Trophoblast cell (in vitro differentiated cells and primary cell): ENCODE measurements around the gene MAGI2.
A peak's percentile ranks its signal among the peaks of the same experiment; 100 is the strongest.

ENCODE experiments used
- DNase-seq, 2 donors: peaks; one replicate each; pipeline ENCODE4 v3.0.0-alpha.2; 2016
- H2AFZ ChIP-seq: 2 replicates; pipeline ENCODE4 v1.6.1; 2013; ENCODE audit warnings: low read length, moderate library complexity, mild to moderate bottlenecking; ENCODE audit not compliant: insufficient read depth, poor library complexity
- H2AK5ac ChIP-seq: 2 replicates; pipeline ENCODE4 v1.6.1; 2013; ENCODE audit warnings: mild to moderate bottlenecking, low read length
- H2BK120ac ChIP-seq: 2 replicates; pipeline ENCODE4 v1.6.1; 2013; ENCODE audit warnings: low read length, mild to moderate bottlenecking, moderate library complexity; ENCODE audit not compliant: insufficient read depth, poor library complexity
- H2BK12ac ChIP-seq: 2 replicates; pipeline ENCODE4 v1.6.1; 2013; ENCODE audit warnings: mild to moderate bottlenecking, low read length, moderate library complexity
- H2BK5ac ChIP-seq: 2 replicates; pipeline ENCODE4 v1.6.1; 2013; ENCODE audit warnings: low read length, low read depth, moderate library complexity, mild to moderate bottlenecking; ENCODE audit not compliant: poor library complexity
- H3K14ac ChIP-seq: 2 replicates; pipeline ENCODE4 v1.6.1; 2013; ENCODE audit warnings: mild to moderate bottlenecking, low read length
- H3K18ac ChIP-seq: 2 replicates; pipeline ENCODE4 v1.6.1; 2013; ENCODE audit warnings: mild to moderate bottlenecking, low read length
- H3K23ac ChIP-seq: 2 replicates; pipeline ENCODE4 v1.6.1; 2013; ENCODE audit warnings: low read length
- H3K27ac ChIP-seq: 2 replicates; pipeline ENCODE4 v1.5.1; 2013; ENCODE audit warnings: low read depth, mild to moderate bottlenecking, inconsistent platforms, low read length, moderate library complexity
- H3K27me3 ChIP-seq: 2 replicates; pipeline ENCODE4 v1.6.1; 2013; ENCODE audit warnings: inconsistent platforms, mild to moderate bottlenecking, low read length, moderate library complexity; ENCODE audit not compliant: insufficient read depth
- H3K36me3 ChIP-seq, 2 experiments: 1 replicate in 1 of 2; 2 replicates in 1 of 2; pipeline ENCODE4 v1.6.1; 2013; ENCODE audit warnings: low read length in 2 of 2, mild to moderate bottlenecking in 2 of 2, moderate library complexity in 1 of 2; ENCODE audit not compliant: insufficient read depth in 2 of 2, control insufficient read depth in 1 of 2
- H3K4ac ChIP-seq: 2 replicates; pipeline ENCODE4 v1.6.1; 2013; ENCODE audit warnings: low read depth, mild to moderate bottlenecking, low read length, moderate library complexity
- H3K4me1 ChIP-seq, 2 experiments: 1 replicate in 1 of 2; 2 replicates in 1 of 2; pipeline ENCODE4 v1.6.1; 2013; ENCODE audit warnings: low read length in 2 of 2, mild to moderate bottlenecking in 2 of 2, moderate library complexity in 1 of 2; ENCODE audit not compliant: insufficient read depth in 2 of 2, control insufficient read depth in 1 of 2
- H3K4me2 ChIP-seq: 2 replicates; pipeline ENCODE4 v1.6.1; 2013; ENCODE audit warnings: inconsistent platforms, mild to moderate bottlenecking, low read length, moderate library complexity
- H3K4me3 ChIP-seq: 2 replicates; pipeline ENCODE4 v1.5.1; 2013; ENCODE audit warnings: mild to moderate bottlenecking, low read depth, low read length, inconsistent platforms
- H3K79me1 ChIP-seq: one replicate; pipeline ENCODE4 v1.6.1; 2013; ENCODE audit warnings: low read length
- H3K79me2 ChIP-seq: 2 replicates; pipeline ENCODE4 v1.6.1; 2013; ENCODE audit warnings: low read length, mild to moderate bottlenecking; ENCODE audit not compliant: control insufficient read depth, insufficient read depth, poor library complexity
- H3K9ac ChIP-seq: 2 replicates; pipeline ENCODE4 v1.6.1; 2013; ENCODE audit warnings: mild to moderate bottlenecking, low read length
- H3K9me3 ChIP-seq: 2 replicates; pipeline ENCODE4 v1.6.1; 2013; ENCODE audit warnings: low read depth, mild to moderate bottlenecking, control low read depth, inconsistent platforms, low read length; ENCODE audit not compliant: insufficient read depth
- H4K12ac ChIP-seq: 2 replicates; pipeline ENCODE4 v1.6.1; 2013; ENCODE audit warnings: low read depth, mild to moderate bottlenecking, low read length, moderate library complexity
- H4K8ac ChIP-seq: 2 replicates; pipeline ENCODE4 v1.6.1; 2013; ENCODE audit warnings: low read depth, mild to moderate bottlenecking, low read length, moderate library complexity
- H4K91ac ChIP-seq: one replicate; pipeline ENCODE4 v1.6.1; 2013; ENCODE audit warnings: low read depth, mild to moderate bottlenecking, low read length, moderate library complexity
- WGBS: extraction: QIAGEN DNeasy Blood & Tissue Kit; methylation state at CpG from one replicate; pipeline ENCODE4 v1.1.7; 2013; ENCODE audit warnings: missing lambda C conversion rate; ENCODE audit not compliant: insufficient read length, insufficient coverage; ENCODE audit errors: extremely low coverage; 5-methylcytosine and 5-hydroxymethylcytosine counted together

Gene MAGI2

DNA sequence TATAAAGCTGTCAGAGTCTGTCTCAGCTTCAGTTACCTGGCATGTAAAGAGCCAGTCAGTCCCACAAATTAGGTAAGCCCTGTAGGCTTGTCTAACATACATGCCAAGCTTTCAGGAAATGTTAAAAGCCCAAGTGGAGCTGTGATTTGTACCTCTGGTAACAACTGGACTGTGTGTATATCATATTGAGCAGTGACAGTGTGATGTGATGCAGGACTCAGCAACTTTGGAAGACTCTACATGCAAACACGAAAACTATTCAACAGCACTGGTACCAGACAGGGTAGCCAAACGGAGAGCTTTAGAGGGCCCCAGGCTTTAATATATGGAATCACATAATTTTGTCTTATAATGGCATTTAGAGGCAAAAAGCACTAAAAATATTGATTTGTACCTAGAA lies 1066.9 kb downstream of the MAGI2 start:
- Histone ChIP-seq H3K9me3 (no peaks in the 10 kb centered on the region), H2AFZ (no peak overlapping the region), H3K4me1 (no peaks in the 10 kb centered on the region), H4K8ac (no peak overlapping the region), H3K4me2 (no peak overlapping the region), H3K23ac (peak overlapping the region; percentile 9), H4K91ac (no peak overlapping the region), H3K14ac (no peak overlapping the region), H3K4me3 (no peak overlapping the region), H4K12ac (no peak overlapping the region), H2AK5ac (no peak overlapping the region), H3K36me3 (no peaks in the 10 kb centered on the region), H3K27ac (no peak overlapping the region), H3K18ac (no peak overlapping the region), H3K79me1 (no peaks in the 10 kb centered on the region), H2BK120ac (no peak overlapping the region), H2BK12ac (no peak overlapping the region), H2BK5ac (no peak overlapping the region), H3K4ac (no peak overlapping the region), H3K79me2 (no peaks in the 10 kb centered on the region), H3K27me3 (no peaks in the 10 kb centered on the region), H3K9ac (no peak overlapping the region)
- WGBS = no CpG with 5 or more reads among the region's 2 CpGs
- DNase-seq = no peak

DNA sequence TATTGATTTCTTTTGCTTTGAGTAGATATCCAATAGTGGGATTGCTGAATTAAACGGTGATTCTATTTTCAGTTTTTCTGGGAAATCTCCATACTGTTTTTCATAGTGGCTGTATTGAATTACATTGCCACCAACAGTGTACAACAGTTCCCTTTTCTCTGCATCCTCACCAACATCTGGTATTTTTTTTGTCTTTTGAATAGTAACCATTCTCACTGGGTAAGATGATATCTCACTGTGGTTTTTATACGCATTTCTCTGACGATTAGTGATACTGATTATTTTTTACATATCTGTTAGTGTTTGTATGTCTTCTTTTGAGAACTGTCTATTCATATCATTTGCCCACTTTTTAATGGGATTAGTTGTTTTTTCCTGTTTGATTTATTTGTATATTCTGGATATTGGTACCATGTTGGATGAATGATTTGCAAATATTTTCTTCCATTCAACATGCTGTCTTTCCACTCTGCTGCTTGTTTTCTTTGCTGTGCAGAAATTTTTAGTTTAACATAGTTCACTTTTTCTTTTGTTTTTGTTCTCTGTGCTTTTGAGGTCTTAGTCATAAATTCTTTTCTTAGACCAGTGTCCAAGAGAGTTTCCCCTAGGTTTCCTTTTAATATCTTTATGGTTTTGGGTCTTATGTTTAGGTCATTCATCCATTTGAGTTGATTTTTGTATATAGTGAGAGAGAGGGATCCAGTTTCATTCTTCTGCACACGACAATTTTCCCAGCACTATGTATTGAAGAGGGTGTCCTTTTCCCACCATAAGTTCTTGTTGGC lies 1070.2 kb downstream of the MAGI2 start:
- H3K9me3 ChIP-seq = no peaks in the 10 kb centered on the region
- no peak overlapping the region for H2BK120ac ChIP-seq
- no peak overlapping the region for H3K9ac ChIP-seq
- no peaks in the 10 kb centered on the region for H3K79me1 ChIP-seq
- no peak overlapping the region for H3K4me2 ChIP-seq
- H3K79me2 ChIP-seq = no peaks in the 10 kb centered on the region
- no peak overlapping the region for H2BK12ac ChIP-seq
- H2AK5ac ChIP-seq = no peak overlapping the region
- H3K23ac ChIP-seq = no peak overlapping the region
- H3K36me3 ChIP-seq = no peaks in the 10 kb centered on the region
- no peaks in the 10 kb centered on the region for H3K27me3 ChIP-seq
- no peak overlapping the region for H3K14ac ChIP-seq
- H3K18ac ChIP-seq = no peak overlapping the region
- WGBS = no CpG with 5 or more reads among the region's 4 CpGs
- H3K4me3 ChIP-seq = no peak overlapping the region
- H3K4me1 ChIP-seq = no peaks in the 10 kb centered on the region
- no peak overlapping the region for H2BK5ac ChIP-seq
- no peak for DNase-seq
- no peak overlapping the region for H4K91ac ChIP-seq
- no peak overlapping the region for H3K27ac ChIP-seq
- no peak overlapping the region for H3K4ac ChIP-seq
- no peak overlapping the region for H2AFZ ChIP-seq
- H4K8ac ChIP-seq = no peak overlapping the region
- no peak overlapping the region for H4K12ac ChIP-seq

DNA sequence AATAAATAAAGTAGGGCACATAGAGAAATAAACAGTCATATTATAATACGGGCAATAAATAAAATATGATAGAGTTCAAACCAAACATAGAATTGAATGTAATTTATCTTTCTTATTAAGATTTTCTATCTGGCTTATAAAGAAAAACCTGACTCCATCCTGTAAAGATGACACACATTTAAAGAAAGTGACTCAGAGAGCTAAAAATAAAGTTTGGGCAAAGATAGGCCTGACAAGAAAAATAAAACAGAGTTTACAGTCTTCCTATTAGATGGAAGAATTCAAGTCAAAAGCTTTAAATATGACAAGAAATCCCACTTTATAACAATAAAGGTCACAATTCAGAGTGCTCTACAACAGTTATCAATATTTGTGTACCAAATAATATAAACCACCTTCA lies 1074.3 kb downstream of the MAGI2 start:
- Histone ChIP-seq H3K4ac (no peak overlapping the region), H3K18ac (no peak overlapping the region), H3K27me3 (no peaks in the 10 kb centered on the region), H3K4me1 (no peaks in the 10 kb centered on the region), H3K9ac (no peak overlapping the region), H3K36me3 (no peaks in the 10 kb centered on the region), H2AFZ (no peak overlapping the region), H3K23ac (no peak overlapping the region), H3K4me2 (no peak overlapping the region), H3K9me3 (no peaks in the 10 kb centered on the region), H4K91ac (no peak overlapping the region), H2BK120ac (no peak overlapping the region), H2AK5ac (no peak overlapping the region), H2BK5ac (no peak overlapping the region), H2BK12ac (no peak overlapping the region), H3K27ac (no peak overlapping the region), H4K8ac (no peak overlapping the region), H3K14ac (no peak overlapping the region), H3K79me2 (no peaks in the 10 kb centered on the region), H3K4me3 (no peak overlapping the region), H3K79me1 (no peaks in the 10 kb centered on the region), H4K12ac (no peak overlapping the region)
- no peak for DNase-seq
- no CpG with 5 or more reads among the region's 1 CpG for WGBS

DNA sequence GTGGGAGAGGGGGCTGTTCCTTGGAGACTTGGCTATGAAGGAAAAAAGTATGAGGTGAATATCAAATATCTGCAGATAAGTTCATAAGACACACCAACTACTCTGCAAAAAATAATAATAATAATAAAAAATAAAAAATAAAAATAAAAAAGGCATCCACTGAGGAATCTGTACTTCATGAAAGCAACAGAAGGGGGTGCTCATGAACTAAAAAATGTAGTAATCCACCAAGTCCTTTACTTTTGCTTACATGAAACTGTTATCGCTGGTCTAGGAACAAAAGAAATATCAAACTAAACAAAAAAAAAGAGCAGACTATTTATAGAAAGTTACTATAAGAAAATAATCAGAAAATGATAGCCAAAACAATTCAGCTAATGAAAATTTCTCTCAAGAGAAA lies 1075.9 kb downstream of the MAGI2 start:
- Histone ChIP-seq H3K23ac (no peak overlapping the region), H3K14ac (no peak overlapping the region), H3K79me2 (no peaks in the 10 kb centered on the region), H3K4me2 (no peak overlapping the region), H3K18ac (no peak overlapping the region), H2BK12ac (no peak overlapping the region), H3K4ac (no peak overlapping the region), H3K4me3 (no peak overlapping the region), H2AK5ac (no peak overlapping the region), H3K4me1 (no peaks in the 10 kb centered on the region), H2BK5ac (no peak overlapping the region), H2AFZ (no peak overlapping the region), H3K9me3 (no peaks in the 10 kb centered on the region), H3K27me3 (no peaks in the 10 kb centered on the region), H3K36me3 (no peaks in the 10 kb centered on the region), H4K8ac (no peak overlapping the region), H4K12ac (no peak overlapping the region), H3K79me1 (no peaks in the 10 kb centered on the region), H4K91ac (no peak overlapping the region), H2BK120ac (no peak overlapping the region), H3K9ac (no peak overlapping the region), H3K27ac (no peak overlapping the region)
- no peak for DNase-seq
- no CpG with 5 or more reads among the region's 1 CpG for WGBS
